Activated CD4-positive, CD25-positive, alpha-beta regulatory T cell (primary cell): ENCODE data around the gene SCD.
"Not testable (repeated sequence)": the region's sequence is repeated elsewhere in the genome, so short reads cannot be mapped to it uniquely, and the experiment has no call there.

ENCODE experiments used
- DNase-seq, 4 experiments: peaks; one replicate each; lab custom pipeline; 2025; lab: John Stamatoyannopoulos, UW

SCD gene

DNA sequence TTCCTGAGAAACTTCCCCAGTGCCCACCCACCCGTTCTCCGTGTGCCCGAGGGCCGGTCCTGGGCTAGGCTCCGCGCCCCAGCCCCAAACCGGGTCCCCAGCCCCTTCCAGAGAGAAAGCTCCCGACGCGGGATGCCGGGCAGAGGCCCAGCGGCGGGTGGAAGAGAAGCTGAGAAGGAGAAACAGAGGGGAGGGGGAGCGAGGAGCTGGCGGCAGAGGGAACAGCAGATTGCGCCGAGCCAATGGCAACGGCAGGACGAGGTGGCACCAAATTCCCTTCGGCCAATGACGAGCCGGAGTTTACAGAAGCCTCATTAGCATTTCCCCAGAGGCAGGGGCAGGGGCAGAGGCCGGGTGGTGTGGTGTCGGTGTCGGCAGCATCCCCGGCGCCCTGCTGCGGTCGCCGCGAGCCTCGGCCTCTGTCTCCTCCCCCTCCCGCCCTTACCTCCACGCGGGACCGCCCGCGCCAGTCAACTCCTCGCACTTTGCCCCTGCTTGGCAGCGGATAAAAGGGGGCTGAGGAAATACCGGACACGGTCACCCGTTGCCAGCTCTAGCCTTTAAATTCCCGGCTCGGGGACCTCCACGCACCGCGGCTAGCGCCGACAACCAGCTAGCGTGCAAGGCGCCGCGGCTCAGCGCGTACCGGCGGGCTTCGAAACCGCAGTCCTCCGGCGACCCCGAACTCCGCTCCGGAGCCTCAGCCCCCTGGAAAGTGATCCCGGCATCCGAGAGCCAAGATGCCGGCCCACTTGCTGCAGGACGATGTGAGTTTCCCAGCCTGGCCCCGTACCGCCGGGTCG is at the start of gene SCD:
Gene SCD, plus strand, starts transcription at position 469 of the 803 bp plus-strand sequence. Its CDS starts 272 bp downstream, at position 741.
- peak; percentile 14 to 46 (median 24) for DNase-seq

DNA sequence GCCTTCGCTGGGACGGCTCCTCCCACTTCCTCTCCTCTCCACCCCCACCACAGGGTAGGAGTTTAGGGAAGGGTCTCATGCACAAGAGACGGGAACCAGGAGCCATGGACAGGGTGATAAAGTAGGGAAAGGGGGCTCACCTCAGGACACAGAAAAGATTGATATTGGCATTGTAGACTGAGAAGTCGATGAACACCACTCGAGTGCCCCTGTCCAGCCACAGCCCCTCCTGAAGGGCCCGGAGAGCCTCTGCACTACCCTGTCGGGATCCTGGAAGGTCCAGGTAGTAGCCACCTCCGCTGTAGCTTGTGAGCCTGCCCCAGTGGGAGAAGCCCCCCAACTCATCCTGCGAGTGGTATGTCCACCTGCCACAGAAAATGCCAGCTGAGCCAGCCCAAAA is 49.8 kb upstream of the SCD start:
- no peak for DNase-seq

DNA sequence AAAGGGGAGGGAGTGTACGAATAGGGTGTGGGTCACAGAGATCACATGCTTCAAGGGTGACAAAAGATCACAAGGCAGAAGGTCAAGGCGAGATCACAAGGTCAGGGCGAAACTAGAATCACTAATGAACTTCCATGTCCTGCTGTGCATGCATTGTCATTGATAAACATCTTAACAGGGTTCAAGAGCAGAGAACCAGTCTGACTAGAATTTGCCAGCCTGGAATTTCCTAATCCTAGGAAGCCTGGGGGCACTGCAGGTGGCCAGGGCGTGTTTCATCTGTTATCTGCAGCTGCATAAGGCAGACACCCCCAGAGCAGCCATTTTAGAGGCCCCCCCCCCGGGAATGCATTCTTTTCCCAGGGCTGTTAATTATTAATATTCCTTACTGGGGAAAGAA is 45.9 kb upstream of the SCD start:
- not testable (repeated sequence) for DNase-seq

DNA sequence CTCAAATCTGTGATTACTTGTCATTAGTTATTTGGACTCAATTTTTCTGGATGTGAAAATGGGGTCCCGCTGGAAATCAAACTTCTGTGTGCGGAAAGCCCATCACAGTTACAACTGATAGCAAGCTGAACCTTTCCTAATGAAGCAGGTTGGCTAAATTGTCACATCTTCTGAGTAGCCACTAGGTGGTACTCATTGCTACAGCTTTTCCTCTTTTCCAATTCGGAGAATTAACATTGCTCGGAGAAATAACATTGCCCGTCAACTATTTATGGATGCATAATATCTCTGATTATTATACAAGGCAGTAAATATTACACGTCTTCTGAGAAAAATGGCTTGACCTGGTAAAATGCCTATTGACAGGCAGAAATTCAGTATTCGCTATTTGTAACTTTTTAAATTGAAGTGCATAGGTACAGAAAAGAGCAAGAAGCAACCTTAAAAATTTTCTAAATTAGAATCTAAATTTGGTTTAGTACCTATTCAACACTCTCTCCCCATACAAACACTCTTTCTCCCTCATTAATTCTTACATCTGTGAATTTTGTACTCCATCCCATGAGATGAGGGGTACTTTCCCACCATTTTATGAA is 43.2 kb upstream of the SCD start:
- DNase-seq = no peak

DNA sequence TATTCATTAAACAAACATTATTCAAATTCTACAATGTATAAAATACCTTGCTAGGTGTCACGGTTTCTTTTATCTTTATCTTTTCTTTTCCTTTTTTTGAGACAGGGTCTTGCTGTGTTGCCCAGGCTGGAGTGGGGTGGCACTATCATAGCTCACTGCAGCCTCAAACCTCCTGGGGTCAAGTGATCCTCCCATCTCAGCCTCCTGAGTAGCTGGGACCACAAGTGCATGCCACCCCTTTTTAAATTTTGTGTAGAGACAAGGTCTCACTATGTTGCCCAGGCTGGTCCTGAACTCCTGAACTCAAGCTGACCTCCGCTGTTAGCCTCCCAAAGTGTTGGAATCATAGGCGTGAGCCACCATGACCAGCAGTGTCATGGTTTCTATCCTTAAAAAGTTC is 42.6 kb upstream of the SCD start:
- no peak for DNase-seq

DNA sequence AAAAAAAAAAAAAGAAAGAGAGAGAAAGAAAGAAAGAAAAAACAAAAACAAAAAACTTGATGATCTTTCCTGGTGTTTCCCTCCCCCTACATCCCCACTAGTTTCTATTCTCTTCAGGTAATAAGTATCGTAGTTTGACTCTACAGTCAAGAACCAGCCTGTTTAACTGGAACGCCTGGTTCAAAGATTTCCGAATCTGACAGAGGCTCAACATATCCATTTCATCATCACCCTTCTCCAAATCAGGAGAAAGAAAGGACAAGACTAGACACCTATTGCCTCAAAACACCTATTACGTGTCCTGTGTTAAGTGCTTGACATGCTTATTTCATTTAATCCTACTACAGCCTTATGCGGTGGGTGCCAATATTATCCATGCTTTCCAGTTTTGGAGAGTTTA is 40.2 kb upstream of the SCD start:
- DNase-seq = no peak

DNA sequence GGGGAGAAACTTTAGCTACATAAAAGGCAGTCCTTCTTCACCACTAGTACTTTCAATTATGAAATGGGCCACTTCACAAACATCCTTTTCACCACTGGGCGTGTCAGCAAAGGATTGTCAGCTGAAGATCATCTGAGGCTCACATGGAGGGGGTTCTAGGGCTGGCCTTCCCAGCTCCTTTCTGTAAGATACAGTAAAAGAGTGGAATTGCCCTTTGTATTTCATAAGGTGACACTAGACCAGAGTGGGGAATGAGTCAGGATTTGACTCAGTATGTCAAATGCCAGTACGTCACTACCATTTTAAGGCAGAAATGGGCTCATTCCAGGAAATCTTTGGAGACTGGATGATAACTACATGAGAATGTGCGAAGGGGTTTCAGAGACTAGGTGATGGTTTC is 39.3 kb upstream of the SCD start:
- DNase-seq = no peak

DNA sequence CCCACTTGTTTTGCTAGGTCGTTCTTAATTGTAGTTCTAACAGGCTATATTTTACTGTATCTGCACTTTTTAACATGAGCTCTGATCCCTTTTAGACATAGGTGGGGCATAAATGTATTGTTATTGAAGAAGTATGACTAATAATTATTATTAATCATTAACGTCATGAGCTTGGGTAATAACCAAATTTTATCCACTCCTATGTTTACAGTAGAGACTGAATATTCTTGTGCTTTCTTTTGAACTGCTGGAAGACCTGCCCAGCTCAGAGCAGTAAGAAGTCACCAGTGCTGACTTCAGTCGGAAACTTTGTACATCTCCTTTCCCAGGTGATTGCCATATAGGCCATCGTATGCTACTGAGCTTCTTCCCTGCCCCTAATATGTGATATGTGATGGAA is 35.7 kb upstream of the SCD start:
- DNase-seq = no peak

DNA sequence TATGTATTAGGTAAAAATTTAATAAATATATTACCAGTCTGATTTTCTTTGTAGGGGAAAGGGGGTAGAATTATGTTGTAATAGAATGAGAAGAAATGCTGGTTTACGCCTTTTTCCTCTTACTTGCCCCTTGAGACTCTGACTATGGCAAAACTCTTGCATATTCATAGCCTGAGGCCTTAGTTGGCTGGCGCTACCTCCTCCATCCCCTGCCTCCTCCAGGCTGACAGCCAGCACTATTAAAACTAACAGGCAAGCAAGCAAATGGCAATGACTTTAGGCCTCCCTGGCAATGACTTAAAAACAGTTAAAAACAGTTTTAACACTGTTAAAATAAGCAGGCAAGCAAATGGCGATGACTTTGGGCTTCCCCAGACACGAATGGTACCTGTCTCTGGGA is 31.4 kb upstream of the SCD start:
- DNase-seq = no peak

DNA sequence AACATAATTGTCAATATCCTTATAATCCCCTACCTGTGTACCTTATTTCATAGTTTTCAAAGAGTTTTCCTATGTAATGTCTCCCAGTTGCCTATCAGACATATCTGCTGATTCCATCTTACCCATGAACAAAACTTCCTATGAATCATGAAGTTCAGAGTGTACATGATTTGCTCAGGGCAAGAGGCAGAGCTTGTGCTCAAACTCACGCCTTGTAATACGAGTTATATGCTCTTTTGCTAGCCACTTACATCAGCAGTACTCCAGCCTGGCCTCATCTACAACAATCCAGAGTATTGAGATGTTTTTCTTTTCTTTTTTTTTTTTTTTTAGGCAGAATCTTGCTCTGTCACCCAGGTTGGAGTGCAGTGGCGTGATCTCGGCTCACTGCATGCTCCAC is 28.8 kb upstream of the SCD start:
- DNase-seq = no peak

DNA sequence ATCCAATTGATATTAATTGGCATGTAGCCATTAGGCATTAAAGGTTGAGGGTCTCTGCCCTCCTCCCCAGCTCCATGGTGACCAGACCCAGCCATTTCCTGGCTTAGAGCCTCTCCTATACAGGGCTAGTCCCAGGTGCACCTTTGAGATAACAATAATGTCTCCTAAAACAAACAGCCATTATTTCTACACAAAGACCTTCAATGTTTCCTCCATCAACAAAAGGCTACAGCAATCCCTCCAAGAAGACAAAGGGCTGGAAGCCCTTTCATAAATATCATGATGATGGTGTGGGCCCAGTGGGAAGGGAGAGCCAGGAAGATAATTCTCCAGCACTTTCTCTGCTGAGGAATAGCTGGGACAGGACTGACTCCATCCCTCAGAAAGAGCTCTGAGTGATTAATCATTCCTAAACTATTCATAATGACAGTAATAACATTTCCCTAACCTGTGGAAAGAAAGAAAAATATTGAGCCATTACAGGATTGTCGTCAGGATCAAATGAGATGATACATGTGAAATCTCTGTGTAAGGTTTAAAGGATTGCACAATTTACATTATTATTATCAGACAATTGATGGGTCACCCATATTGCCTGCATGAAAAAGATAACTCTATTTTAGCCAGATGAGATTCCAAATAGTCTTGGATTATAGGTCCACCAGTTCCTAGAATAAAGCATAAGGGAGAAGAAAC is 27.2 kb upstream of the SCD start:
- no peak for DNase-seq

DNA sequence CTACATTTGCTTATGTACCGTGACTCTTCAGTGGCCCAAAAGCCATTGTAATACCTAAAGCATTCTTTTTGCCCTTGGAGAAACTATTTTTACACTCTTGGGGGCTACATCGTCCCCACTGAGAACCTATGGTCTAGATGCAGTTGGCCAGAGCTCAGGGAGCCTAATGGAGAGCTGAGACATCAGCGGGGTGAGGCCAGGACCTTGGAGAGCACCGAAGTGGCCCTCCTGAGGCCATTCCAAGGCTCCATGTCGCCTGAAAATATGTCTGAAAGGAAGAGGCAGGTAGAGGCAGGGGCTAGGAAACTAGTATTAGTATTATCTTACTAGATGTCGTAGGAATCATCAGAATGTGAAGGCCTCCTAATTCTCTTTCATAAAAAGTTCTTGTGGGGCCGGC is 21.9 kb upstream of the SCD start:
- no peak for DNase-seq

DNA sequence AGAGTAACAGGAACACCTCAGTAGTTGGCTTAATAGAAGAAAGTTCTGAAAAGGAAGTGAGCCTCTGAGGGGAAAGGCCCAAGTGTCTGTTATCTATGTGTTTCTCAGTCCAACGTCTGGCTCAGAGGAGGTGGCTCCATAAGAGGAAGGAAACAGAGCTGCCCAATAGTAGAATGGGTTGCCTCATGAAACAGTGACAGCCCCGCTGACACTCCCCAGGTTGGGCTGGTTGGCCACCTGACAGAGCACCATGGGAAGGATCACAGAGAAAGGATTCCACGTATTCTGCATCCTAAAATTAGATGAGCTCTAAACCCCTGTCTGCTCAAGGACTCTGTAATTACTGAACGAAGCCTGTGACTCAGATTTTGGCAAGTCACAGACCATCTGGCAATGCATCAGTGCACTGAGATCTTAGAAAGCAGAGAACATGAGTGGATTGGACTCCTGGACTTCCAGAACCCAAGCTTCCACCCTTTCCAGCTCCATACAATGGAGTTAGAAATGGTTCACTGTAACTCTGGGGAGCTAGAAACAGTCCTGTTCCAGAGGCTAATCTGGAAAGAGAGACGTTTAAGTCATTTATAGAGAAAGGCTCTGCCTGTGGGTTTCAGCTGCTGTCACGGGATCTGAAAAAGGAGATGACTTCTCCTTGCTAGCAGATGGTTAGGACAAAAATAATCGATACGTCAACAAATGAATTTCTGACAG is 19.9 kb upstream of the SCD start:
- peak in 1 of 4 experiments; percentile 7 for DNase-seq

DNA sequence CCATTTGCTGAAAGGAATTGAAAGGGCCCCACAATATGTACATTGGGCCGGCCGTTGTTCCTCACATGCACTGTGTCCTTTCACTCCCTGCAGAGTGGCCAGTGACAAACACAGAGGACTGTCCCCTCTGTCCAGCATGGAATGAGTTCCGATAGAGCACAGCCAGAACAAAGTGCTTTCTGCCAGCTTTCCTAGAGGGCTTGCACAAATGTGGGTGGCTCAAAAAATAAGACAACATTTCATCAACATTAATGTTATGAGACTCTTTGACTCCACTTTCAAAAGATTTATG is 19.4 kb upstream of the SCD start:
- DNase-seq = no peak

DNA sequence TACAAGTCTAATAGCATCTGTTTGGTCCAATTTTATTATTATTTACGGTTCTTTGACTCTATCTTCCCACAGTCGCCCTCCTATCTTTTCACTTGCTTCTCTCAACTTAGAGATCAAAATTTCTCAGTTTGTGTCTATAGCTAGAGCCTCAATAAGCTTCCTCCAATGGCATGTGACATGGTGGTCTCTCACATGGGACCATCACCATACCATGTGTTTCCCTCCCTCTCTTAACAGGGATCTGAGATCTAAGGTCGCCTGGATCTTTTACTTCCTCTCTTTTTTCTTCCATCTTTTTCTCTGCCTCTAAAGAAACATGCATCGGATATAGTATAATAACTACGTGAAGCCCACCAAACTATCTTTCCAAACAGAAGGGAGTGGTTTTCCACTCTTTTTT is 18.8 kb upstream of the SCD start:
- DNase-seq = no peak

DNA sequence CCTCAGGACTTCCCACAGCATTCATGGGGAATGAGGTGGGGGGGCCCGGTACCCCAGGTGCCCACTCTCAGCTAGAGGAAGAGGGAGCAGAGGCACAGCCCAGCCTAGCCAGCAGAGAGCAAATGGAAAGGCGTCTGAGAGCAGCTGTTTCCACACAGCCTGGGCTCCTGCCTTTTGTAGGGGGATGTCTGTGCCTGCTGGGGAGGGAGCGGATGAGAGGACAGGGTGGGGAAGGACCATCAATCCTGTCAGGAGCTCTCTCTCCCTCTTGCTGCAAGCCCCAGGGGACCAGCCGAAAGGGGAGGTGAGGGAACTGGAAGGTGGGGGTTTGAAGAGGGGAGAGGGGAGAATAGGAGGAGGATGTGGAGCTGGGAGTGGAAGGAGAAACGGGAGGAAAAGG is 17.0 kb upstream of the SCD start, which contains the start of gene PKD2L1:
Gene PKD2L1, minus strand, starts transcription at position 150 of the 400 bp plus-strand sequence. Its CDS starts 125 bp downstream, at position 25.
- no peak for DNase-seq

DNA sequence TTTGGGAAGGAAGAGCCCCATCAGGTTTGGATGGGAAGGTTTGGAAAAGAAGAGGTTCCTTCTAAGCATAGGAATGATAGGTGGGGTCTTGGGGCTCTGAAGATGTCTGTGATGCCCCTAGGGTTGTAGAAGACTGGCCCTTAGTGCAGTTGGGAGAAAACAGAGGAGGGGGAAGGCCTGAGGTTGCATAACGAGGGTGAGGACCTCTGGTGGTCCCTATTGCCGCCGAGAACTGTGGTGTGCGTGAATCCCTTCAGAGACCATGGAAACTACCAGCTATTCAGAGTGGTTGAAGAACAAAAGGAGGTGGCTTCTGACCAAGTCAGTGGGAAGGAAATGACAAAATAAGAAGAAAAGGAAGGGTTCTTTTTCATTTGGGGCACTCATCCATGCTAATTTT is 13.9 kb upstream of the SCD start:
- no peak for DNase-seq

DNA sequence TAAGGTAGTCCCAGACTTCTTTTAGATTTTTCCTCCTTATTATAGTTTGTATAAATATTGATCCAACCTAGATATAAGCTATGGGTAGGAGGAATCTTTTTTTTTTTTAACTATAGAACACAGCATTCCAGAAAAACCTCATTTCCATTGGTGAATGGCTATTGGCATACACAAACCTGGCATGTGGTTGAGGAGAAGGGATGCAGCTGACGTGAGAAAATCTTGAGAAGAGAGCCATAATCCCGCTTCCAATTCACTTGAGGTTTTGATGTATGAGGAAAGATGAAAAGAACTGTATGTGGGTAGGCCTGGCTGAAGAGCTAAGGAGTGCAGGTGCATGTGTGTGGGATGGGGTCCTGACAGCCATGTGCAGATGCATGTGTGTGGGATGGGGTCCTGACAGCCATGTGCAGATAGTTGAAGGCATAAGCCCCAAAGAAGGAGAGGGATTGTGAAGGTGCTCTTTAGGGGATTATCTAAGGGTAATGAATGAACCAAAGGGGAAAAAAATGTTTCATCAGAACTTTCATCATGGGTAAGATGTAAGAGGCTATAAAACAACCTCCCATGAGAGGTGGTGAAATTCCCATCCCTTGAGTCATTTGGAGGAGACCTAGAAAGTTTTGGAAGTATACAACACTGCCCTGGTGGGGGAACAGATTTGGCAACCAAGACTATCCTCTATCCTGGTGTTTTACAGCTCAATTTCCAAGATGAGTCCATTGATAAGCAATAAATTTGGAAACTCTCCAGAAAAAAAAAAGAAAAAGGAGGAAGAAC is 13.2 kb upstream of the SCD start:
- no peak for DNase-seq

DNA sequence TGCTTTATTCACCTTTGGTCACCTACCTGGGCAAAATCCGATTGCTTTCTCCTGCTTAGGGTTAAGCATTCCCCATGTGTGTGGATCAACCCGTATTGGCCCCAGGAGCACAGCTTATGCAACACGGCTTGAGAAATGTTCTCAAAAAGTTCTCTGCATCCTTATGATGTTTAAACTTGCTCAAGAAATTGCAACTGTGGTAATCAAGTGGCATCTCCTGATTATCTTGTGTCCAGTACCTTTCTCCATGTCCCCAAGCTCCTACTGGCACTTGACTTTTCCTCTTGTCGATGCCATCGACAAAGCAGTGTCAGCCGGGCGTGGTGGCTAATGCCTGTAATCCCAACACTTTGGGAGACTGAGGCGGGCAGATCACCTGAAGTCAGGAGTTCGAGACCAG is 12.3 kb upstream of the SCD start:
- DNase-seq = no peak

DNA sequence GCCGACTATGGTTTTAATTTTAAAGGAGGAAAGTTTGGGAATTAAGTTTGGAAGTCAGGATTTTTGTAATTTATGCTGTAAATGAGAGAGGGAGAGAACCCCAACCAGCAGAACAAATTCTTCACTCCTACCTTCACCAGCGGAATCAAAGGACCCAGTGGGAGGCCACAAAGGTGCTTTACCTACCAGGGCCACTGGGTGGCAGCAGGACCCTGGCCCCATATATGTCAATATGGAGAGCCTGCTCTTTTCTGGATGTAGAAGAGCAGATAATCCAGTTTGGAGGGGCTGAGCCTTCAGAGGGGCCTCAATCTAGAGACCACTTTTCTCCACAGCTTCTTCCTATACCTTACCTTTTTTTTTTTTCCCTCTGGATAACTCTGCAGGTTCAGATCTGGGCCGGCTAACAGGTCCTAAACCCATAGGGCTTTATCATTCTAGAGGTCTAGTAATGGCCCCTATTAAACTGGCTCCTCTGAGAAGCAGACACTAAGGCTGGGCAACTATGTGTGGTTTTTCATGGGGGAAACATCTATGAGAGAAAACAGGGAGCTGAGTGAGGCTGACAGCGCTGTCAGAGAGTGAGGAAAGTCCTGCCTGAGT is 8.5 kb upstream of the SCD start:
- DNase-seq = peak; percentile 51 to 74 (median 59)

DNA sequence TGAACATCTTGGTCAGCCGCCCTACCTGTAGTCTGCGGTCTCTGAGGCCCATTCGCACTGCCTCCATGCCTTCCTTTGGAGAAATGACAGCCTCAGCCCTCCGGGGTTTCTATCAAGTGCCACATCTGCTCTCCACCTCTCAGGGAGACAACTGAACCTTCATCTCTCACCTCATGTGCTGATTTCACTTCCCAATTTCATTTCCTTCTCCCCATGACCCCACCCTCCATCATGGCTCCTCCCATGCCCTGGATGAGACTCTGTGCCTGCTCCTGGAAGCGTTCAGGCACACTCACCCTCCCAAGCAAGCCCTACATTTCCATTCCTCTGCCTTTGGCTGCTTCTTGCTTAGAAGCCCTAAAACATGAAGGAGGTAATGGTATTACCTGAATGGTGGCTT is 7.8 kb upstream of the SCD start:
- DNase-seq = no peak
